Activated CD8-positive, alpha-beta memory T cell treated with anti-CD3 and anti-CD28 coated beads, Interleukin-2, amount 10 ng/mL, durations not matched to agents 7 days and 5 days (primary cell): Measurements from ENCODE around the gene TRIM44. TPM values are rescaled to one million over a fixed set of nuclear protein-coding genes. Genes with fewer than 3 reads are reported as not detected.
"Not testable (repeated sequence)": the region's sequence is repeated elsewhere in the genome, so short reads cannot be mapped to it uniquely, and the experiment has no call there.

Source experiments
- ATAC-seq: fragments of 150-1000 bp; cut with Tn5 transposase; one replicate; pipeline ENCODE4 v1.10.0; 2021; ENCODE audit warnings: moderate library complexity
- CTCF ChIA-PET: fragments of 350-600 bp; sonication (Branson Sonifier 250); formaldehyde crosslinking; loops from one replicate; lab custom pipeline; 2021; ENCODE audit warnings: antibody characterized with exemption; lab: Charles Lee
- DNase-seq: peaks from one replicate; pipeline ENCODE4 v3.0.0-alpha.2; 2020
- H3K27ac Mint-ChIP-seq: one replicate; pipeline ENCODE4 v1.8.0; 2021; ENCODE audit warnings: mild to moderate bottlenecking, mixed read lengths
- H3K27me3 Mint-ChIP-seq: one replicate; pipeline ENCODE4 v1.8.0; 2021; ENCODE audit warnings: mixed read lengths
- H3K36me3 Mint-ChIP-seq: one replicate; pipeline ENCODE4 v1.8.0; 2021; ENCODE audit warnings: mild to moderate bottlenecking, mixed read lengths
- H3K4me1 Mint-ChIP-seq: one replicate; pipeline ENCODE4 v1.8.0; 2021; ENCODE audit warnings: mixed read lengths
- H3K4me3 Mint-ChIP-seq: one replicate; pipeline ENCODE4 v1.8.0; 2021; ENCODE audit warnings: mild to moderate bottlenecking, moderate library complexity, mixed read lengths
- H3K9me3 Mint-ChIP-seq: one replicate; pipeline ENCODE4 v1.8.0; 2022; ENCODE audit warnings: low read depth, mixed read lengths
- total RNA-seq, 2 experiments: library from RNA; stranded (reverse); gene quantifications; one replicate each; pipeline ENCODE4 v1.2.3, GENCODE V29; 2021

Gene TRIM44
- total RNA-seq, 2 experiments from 2014 or later, result 23.1 to 24.2 TPM

GRCh38 chr11:35688023-35688422 is 25.4 kb downstream of the TRIM44 start:
- Mint-ChIP-seq H3K4me1 (peaks cover 3% of the 10 kb centered on the region), H3K36me3 (peaks cover 8% of the 10 kb centered on the region), H3K9me3 (no peaks in the 10 kb centered on the region), H3K27me3 (no peaks in the 10 kb centered on the region), H3K27ac (no peak overlapping the region), H3K4me3 (no peak overlapping the region)
- CTCF ChIA-PET, result no interaction called here
- DNase-seq, result no peak
- ATAC-seq, result no peak

- no peak overlapping the region for H3K4me3 Mint-ChIP-seq
- H3K4me1 Mint-ChIP-seq, result peaks cover 3% of the 10 kb centered on the region
- no peaks in the 10 kb centered on the region for H3K27me3 Mint-ChIP-seq
- H3K9me3 Mint-ChIP-seq, result no peaks in the 10 kb centered on the region
- DNase-seq (no peak), ATAC-seq (no peak)
- no peak overlapping the region for H3K27ac Mint-ChIP-seq
- CTCF ChIA-PET, result no interaction called here
- H3K36me3 Mint-ChIP-seq, result peaks cover 8% of the 10 kb centered on the region
Observed at GRCh38 chr11:35689081-35689996, 26.8 kb downstream of the TRIM44 start.

GRCh38 chr11:35702126-35702525 is 39.6 kb downstream of the TRIM44 start:
- no peak for ATAC-seq
- H3K4me1 Mint-ChIP-seq, result no peaks in the 10 kb centered on the region
- no peak overlapping the region for H3K27ac Mint-ChIP-seq
- CTCF ChIA-PET, result no interaction called here
- no peak for DNase-seq
- no peaks in the 10 kb centered on the region for H3K27me3 Mint-ChIP-seq
- no peaks in the 10 kb centered on the region for H3K9me3 Mint-ChIP-seq
- peaks cover 9% of the 10 kb centered on the region for H3K36me3 Mint-ChIP-seq
- no peak overlapping the region for H3K4me3 Mint-ChIP-seq

- no peaks in the 10 kb centered on the region for H3K9me3 Mint-ChIP-seq
Observed at GRCh38 chr11:35709376-35709775, 46.8 kb downstream of the TRIM44 start.

GRCh38 chr11:35711173-35711910 is 48.8 kb downstream of the TRIM44 start:
- Mint-ChIP-seq H3K4me3 (no peak overlapping the region), H3K27me3 (no peaks in the 10 kb centered on the region), H3K27ac (no peak overlapping the region), H3K4me1 (peaks cover 9% of the 10 kb centered on the region), H3K36me3 (peaks cover 10% of the 10 kb centered on the region), H3K9me3 (peaks cover 6% of the 10 kb centered on the region)
- DNase-seq (no peak), ATAC-seq (no peak)
- CTCF ChIA-PET, result no interaction called here

More at GRCh38 chr11:35709376-35709775, 46.8 kb downstream of the TRIM44 start:
- no peak overlapping the region for H3K4me3 Mint-ChIP-seq
- CTCF ChIA-PET, result interaction anchor here (0.9 kb wide), 1 partner anchor 112 kb away, joined by 3 read pairs; no protein-coding TSS in a partner anchor
- H3K27me3 Mint-ChIP-seq, result no peaks in the 10 kb centered on the region
- H3K36me3 Mint-ChIP-seq, result no peaks in the 10 kb centered on the region
- ATAC-seq (no peak), DNase-seq (no peak)
- H3K4me1 Mint-ChIP-seq, result no peaks in the 10 kb centered on the region
- H3K27ac Mint-ChIP-seq, result no peak overlapping the region

- ATAC-seq (no peak), DNase-seq (no peak)
- Mint-ChIP-seq H3K27me3 (no peaks in the 10 kb centered on the region), H3K9me3 (peaks cover 6% of the 10 kb centered on the region), H3K36me3 (peaks cover 10% of the 10 kb centered on the region), H3K4me3 (no peak overlapping the region), H3K27ac (no peak overlapping the region), H3K4me1 (peaks cover 9% of the 10 kb centered on the region)
- CTCF ChIA-PET, result no interaction called here
Observed at GRCh38 chr11:35711924-35712323, 49.3 kb downstream of the TRIM44 start.

GRCh38 chr11:35712533-35712932 is 50.0 kb downstream of the TRIM44 start:
- H3K27me3 Mint-ChIP-seq, result no peaks in the 10 kb centered on the region
- DNase-seq (no peak), ATAC-seq (no peak)
- peaks cover 9% of the 10 kb centered on the region for H3K4me1 Mint-ChIP-seq
- no peak overlapping the region for H3K4me3 Mint-ChIP-seq
- no peak overlapping the region for H3K27ac Mint-ChIP-seq
- CTCF ChIA-PET, result no interaction called here
- peaks cover 6% of the 10 kb centered on the region for H3K9me3 Mint-ChIP-seq
- peaks cover 10% of the 10 kb centered on the region for H3K36me3 Mint-ChIP-seq

GRCh38 chr11:35714882-35715627 is 52.5 kb downstream of the TRIM44 start:
- no peaks in the 10 kb centered on the region for H3K27me3 Mint-ChIP-seq
- H3K27ac Mint-ChIP-seq, result no peak overlapping the region
- CTCF ChIA-PET, result no interaction called here
- H3K9me3 Mint-ChIP-seq, result peaks cover 6% of the 10 kb centered on the region
- ATAC-seq (no peak), DNase-seq (no peak)
- H3K36me3 Mint-ChIP-seq, result peaks cover 10% of the 10 kb centered on the region
- H3K4me1 Mint-ChIP-seq, result peaks cover 9% of the 10 kb centered on the region
- H3K4me3 Mint-ChIP-seq, result no peak overlapping the region

GRCh38 chr11:35715677-35716076 is 53.1 kb downstream of the TRIM44 start:
- H3K4me1 Mint-ChIP-seq, H3K27ac Mint-ChIP-seq, ATAC-seq, H3K4me3 Mint-ChIP-seq, CTCF ChIA-PET, H3K27me3 Mint-ChIP-seq, DNase-seq, H3K9me3 Mint-ChIP-seq: not testable (repeated sequence)
- H3K36me3 Mint-ChIP-seq, result peaks cover 10% of the 10 kb centered on the region

- Mint-ChIP-seq H3K27me3 (no peaks in the 10 kb centered on the region), H3K36me3 (peaks cover 10% of the 10 kb centered on the region), H3K4me3 (no peak overlapping the region), H3K4me1 (peaks cover 9% of the 10 kb centered on the region), H3K9me3 (peaks cover 6% of the 10 kb centered on the region), H3K27ac (no peak overlapping the region)
- ATAC-seq (no peak), DNase-seq (no peak)
- CTCF ChIA-PET, result no interaction called here
Observed at GRCh38 chr11:35717043-35717442, 54.5 kb downstream of the TRIM44 start.

GRCh38 chr11:35717520-35717919 is 54.9 kb downstream of the TRIM44 start:
- no peak overlapping the region for H3K4me3 Mint-ChIP-seq
- H3K9me3 Mint-ChIP-seq, result peaks cover 6% of the 10 kb centered on the region
- CTCF ChIA-PET, result no interaction called here
- no peak for ATAC-seq
- H3K27ac Mint-ChIP-seq, result no peak overlapping the region
- H3K4me1 Mint-ChIP-seq, result peaks cover 9% of the 10 kb centered on the region
- peaks cover 10% of the 10 kb centered on the region for H3K36me3 Mint-ChIP-seq
- no peak for DNase-seq
- H3K27me3 Mint-ChIP-seq, result no peaks in the 10 kb centered on the region

- H3K4me3 Mint-ChIP-seq, result no peak overlapping the region
- no peaks in the 10 kb centered on the region for H3K9me3 Mint-ChIP-seq
- H3K36me3 Mint-ChIP-seq, result peaks cover 11% of the 10 kb centered on the region
- no peaks in the 10 kb centered on the region for H3K4me1 Mint-ChIP-seq
- no peak for ATAC-seq
- DNase-seq, result no peak
- CTCF ChIA-PET, result no interaction called here
- H3K27me3 Mint-ChIP-seq, result no peaks in the 10 kb centered on the region
- no peak overlapping the region for H3K27ac Mint-ChIP-seq
Observed at GRCh38 chr11:35721651-35722282, 59.2 kb downstream of the TRIM44 start.

GRCh38 chr11:35722641-35723040 is 60.1 kb downstream of the TRIM44 start:
- Mint-ChIP-seq H3K4me1 (no peaks in the 10 kb centered on the region), H3K4me3 (no peak overlapping the region), H3K9me3 (no peaks in the 10 kb centered on the region), H3K27ac (no peak overlapping the region), H3K36me3 (peaks cover 14% of the 10 kb centered on the region), H3K27me3 (no peaks in the 10 kb centered on the region)
- ATAC-seq (no peak), DNase-seq (no peak)
- CTCF ChIA-PET, result no interaction called here
